HepG2 (cell line): Measurements from ENCODE around the gene SLCO4A1. TPM values are rescaled to one million over a fixed set of nuclear protein-coding genes. Genes with fewer than 3 reads are reported as not detected.

ENCODE experiments used
- ATF1 ChIP-seq: IDR thresholded peaks from 2 replicates; pipeline ENCODE4 v1.6.1; 2016; ENCODE audit warnings: mild to moderate bottlenecking, control low read depth
- ATF4 ChIP-seq, 2 experiments: fragments of 450-650 bp in 1 of 2; sonication (generic) in 1 of 2; formaldehyde crosslinking; IDR thresholded peaks; 2 replicates each; pipeline versions ENCODE4 v1.5.0 to v1.8.0; 2020 to 2022; ENCODE audit warnings: mild to moderate bottlenecking in 1 of 2, missing genetic modification reagents in 1 of 2
- BRCA1 ChIP-seq: sonication (generic); formaldehyde crosslinking; IDR thresholded peaks from 2 replicates; pipeline ENCODE4 v1.4.0; 2020; ENCODE audit warnings: missing genetic modification reagents
- CCDC6 ChIP-seq: sonication (generic); formaldehyde crosslinking; IDR thresholded peaks from 2 replicates; pipeline ENCODE4 v1.8.1; 2022; ENCODE audit warnings: mild to moderate bottlenecking, missing genetic modification reagents, moderate library complexity
- CHD4 ChIP-seq: fragments of 200-600 bp; sonication (generic); IDR thresholded peaks from 2 replicates; pipeline ENCODE4 v1.7.0; 2017; ENCODE audit warnings: mild to moderate bottlenecking, low read length, borderline replicate concordance
- HMGXB4 ChIP-seq, 2 experiments: sonication (generic) in 1 of 2; formaldehyde crosslinking in 1 of 2; IDR thresholded peaks; 2 replicates each; pipeline versions ENCODE4 v1.4.0 to v1.6.1; 2018 to 2020; ENCODE audit warnings: missing genetic modification reagents in 2 of 2, borderline replicate concordance in 1 of 2, low read depth in 1 of 2, mild to moderate bottlenecking in 1 of 2, missing biosample characterization in 1 of 2
- NCOA5 ChIP-seq: sonication (generic); formaldehyde crosslinking; IDR thresholded peaks from 2 replicates; pipeline ENCODE4 v1.4.0; 2020; ENCODE audit warnings: missing genetic modification reagents
- NFE2L2 ChIP-seq: fragments of 150-350 bp; IDR thresholded peaks from 2 replicates; pipeline ENCODE4 v1.6.1; 2014; ENCODE audit warnings: low read length
- POLR2G ChIP-seq: fragments of 200-400 bp; formaldehyde crosslinking; IDR thresholded peaks from 2 replicates; pipeline ENCODE4 v1.6.1; 2018; ENCODE audit warnings: mild to moderate bottlenecking, low read depth, low read length, moderate library complexity
- SETDB1 ChIP-seq: sonication (generic); formaldehyde crosslinking; IDR thresholded peaks from 2 replicates; pipeline ENCODE4 v1.5.1; 2020; ENCODE audit warnings: missing genetic modification reagents, mild to moderate bottlenecking, borderline replicate concordance
- SP4 ChIP-seq: sonication (generic); formaldehyde crosslinking; IDR thresholded peaks from 2 replicates; pipeline ENCODE4 v1.8.1; 2023; ENCODE audit warnings: mild to moderate bottlenecking, missing genetic modification reagents
- SP5 ChIP-seq: IDR thresholded peaks from 2 replicates; pipeline ENCODE4 v1.6.1; 2016; ENCODE audit warnings: low read depth, borderline replicate concordance
- SSRP1 ChIP-seq: IDR thresholded peaks from 2 replicates; pipeline ENCODE4 v1.6.1; 2016; ENCODE audit warnings: control low read depth
- THAP8 ChIP-seq: sonication (generic); formaldehyde crosslinking; IDR thresholded peaks from 2 replicates; pipeline ENCODE4 v1.5.1; 2020; ENCODE audit warnings: missing genetic modification reagents, mild to moderate bottlenecking, borderline replicate concordance
- USF2 ChIP-seq, 2 experiments: sonication (generic) in 1 of 2; formaldehyde crosslinking in 1 of 2; IDR thresholded peaks; 2 replicates each; pipeline versions ENCODE4 v1.5.1 to v1.6.1; 2011 to 2020; ENCODE audit warnings: borderline replicate concordance in 1 of 2, low read depth in 1 of 2, low read length in 1 of 2, mild to moderate bottlenecking in 1 of 2, missing genetic modification reagents in 1 of 2, moderate library complexity in 1 of 2
- ZFAT ChIP-seq: sonication (generic); formaldehyde crosslinking; conservative IDR thresholded peaks from 2 replicates; pipeline ENCODE4 v1.8.1; 2023; ENCODE audit warnings: missing genetic modification reagents, inconsistent platforms
- ZFP91 ChIP-seq: sonication (generic); formaldehyde crosslinking; IDR thresholded peaks from 2 replicates; pipeline ENCODE4 v1.9.0; 2022; ENCODE audit warnings: missing genetic modification reagents, mild to moderate bottlenecking, borderline replicate concordance
- ZNF234 ChIP-seq: sonication (generic); formaldehyde crosslinking; conservative IDR thresholded peaks from 2 replicates; pipeline ENCODE4 v1.5.1; 2020; ENCODE audit warnings: mild to moderate bottlenecking, missing genetic modification reagents
- ZNF282 ChIP-seq: fragments of 450-650 bp; IDR thresholded peaks from 2 replicates; pipeline ENCODE4 v1.6.1; 2018; ENCODE audit not compliant: partially characterized antibody
- ZNF468 ChIP-seq: sonication (generic); formaldehyde crosslinking; IDR thresholded peaks from 2 replicates; pipeline ENCODE4 v1.8.0; 2022; ENCODE audit warnings: mild to moderate bottlenecking, moderate library complexity, missing genetic modification reagents
- ZNF83 ChIP-seq: sonication (generic); formaldehyde crosslinking; IDR thresholded peaks from 2 replicates; pipeline ENCODE4 v1.4.0; 2020; ENCODE audit warnings: missing genetic modification reagents, mild to moderate bottlenecking, borderline replicate concordance
- ZSCAN29 ChIP-seq: sonication (generic); formaldehyde crosslinking; conservative IDR thresholded peaks from 2 replicates; pipeline ENCODE4 v1.4.0; 2020; ENCODE audit warnings: mild to moderate bottlenecking, missing genetic modification reagents
- polyA plus RNA-seq, 8 experiments: library from polyadenylated mRNA; depleted of rRNA in 3 of 8; stranded (reverse) in 7 of 8; unstranded in 1 of 8; fragments of >200 nt; fragmentation: Illumina TruSeq in 4 of 8; extraction: Trizol in 4 of 8; gene quantifications; 2 replicates each; pipeline versions ENCODE4 v1.2.1 to v1.2.3, GENCODE V29; 2011 to 2016; ENCODE audit warnings: low read depth in 4 of 8, missing spikeins in 1 of 8, mixed read lengths in 1 of 8; ENCODE audit not compliant: insufficient read depth in 1 of 8
- total RNA-seq, 5 experiments: library from RNA; depleted of rRNA; stranded (reverse); fragments of >200 nt; fragmentation: Illumina TruSeq; extraction: Trizol; gene quantifications; 2 replicates each; pipeline ENCODE4 v1.2.3, GENCODE V29; 2016; ENCODE audit warnings: low read depth in 1 of 5

The SLCO4A1 gene
- total and polyA plus RNA-seq, 2 of the 13 experiments (the other 11 are each of a cell fraction or from before 2014, with no cell fraction given) = 55.5 to 112 TPM

GRCh38 chr20:62638055-62638570 is 4.2 kb upstream of the SLCO4A1 start (continued):
- TF ChIP-seq ZNF234 (no peak), USF2 (IDR thresholded peaks at IDR 0.05; ENCODE audit: low read depth, low read length) (no peak), USF2 (CRISPR knock-in tag; IDR thresholded peaks at IDR 0.05; ENCODE audit: borderline replicate concordance) (no peak), SP4 (no peak), ZNF83 (CRISPR knock-in tag) (no peak; the same call in 1 of the 2 replicates), ZFAT (no peak), THAP8 (CRISPR knock-in tag) (no peak), ZSCAN29 (CRISPR knock-in tag) (no peak), ZNF468 (CRISPR knock-in tag) (no peak), CCDC6 (CRISPR knock-in tag) (no peak), ATF4 (CRISPR knock-in tag; IDR thresholded peaks at IDR 0.05) (no peak), CHD4 (no peak), SP5 (CRISPR knock-in tag) (no peak), ATF1 (CRISPR knock-in tag) (no peak; the same call in 1 of the 2 replicates), SETDB1 (no peak), HMGXB4 (CRISPR knock-in tag; IDR thresholded peaks at IDR 0.05; ENCODE audit: borderline replicate concordance in 1 of 2, low read depth in 1 of 2) (0 out of 4 replicates have a peak, but pooled peaks of 1 of the 2 experiments have one; percentile 31), POLR2G (no peak), NFE2L2 (no peak), SSRP1 (CRISPR knock-in tag) (no peak), ZFP91 (CRISPR knock-in tag) (no peak; the same call in 1 of the 2 replicates), ZNF282 (no peak), NCOA5 (no peak), BRCA1 (CRISPR knock-in tag) (no peak)
